ENCODE results near the gene RPUSD1.

DNA sequence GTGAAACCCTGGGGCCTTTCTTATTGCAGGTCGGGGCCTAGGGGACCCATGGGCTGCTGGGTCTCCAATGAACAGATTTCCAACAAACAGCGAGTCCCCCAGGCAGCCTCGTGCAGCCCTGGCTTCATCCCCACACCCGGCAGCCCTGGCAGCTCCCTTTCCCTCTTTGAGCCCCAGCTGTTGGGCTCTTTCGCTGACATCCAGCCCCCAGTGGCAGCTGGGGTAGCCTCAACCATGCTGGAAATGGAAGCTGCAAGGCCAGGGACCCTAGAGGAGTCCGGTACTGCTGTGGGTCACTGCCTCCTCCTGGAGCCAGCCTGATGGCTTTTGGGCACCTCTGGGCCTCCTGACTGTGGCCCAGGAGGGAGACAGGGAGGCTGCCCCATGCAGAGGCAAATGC is 5.9 kb downstream of the RPUSD1 start:
- TF ChIP-seq CTCF (IDR thresholded peaks at IDR 0.05) (no peak), POLR2A (IDR thresholded peaks at IDR 0.05) (no peak), POLR2AphosphoS5 (IDR thresholded peaks at IDR 0.05) (no peak)

All from transverse colon (tissue), 4 donors.